ENCODE results near the gene GREM2. TPM values are rescaled to one million over a fixed set of nuclear protein-coding genes. Genes with fewer than 3 reads are reported as not detected.

Gene GREM2
- total RNA-seq, 1 donor from 2014 or later, result not detected

DNA sequence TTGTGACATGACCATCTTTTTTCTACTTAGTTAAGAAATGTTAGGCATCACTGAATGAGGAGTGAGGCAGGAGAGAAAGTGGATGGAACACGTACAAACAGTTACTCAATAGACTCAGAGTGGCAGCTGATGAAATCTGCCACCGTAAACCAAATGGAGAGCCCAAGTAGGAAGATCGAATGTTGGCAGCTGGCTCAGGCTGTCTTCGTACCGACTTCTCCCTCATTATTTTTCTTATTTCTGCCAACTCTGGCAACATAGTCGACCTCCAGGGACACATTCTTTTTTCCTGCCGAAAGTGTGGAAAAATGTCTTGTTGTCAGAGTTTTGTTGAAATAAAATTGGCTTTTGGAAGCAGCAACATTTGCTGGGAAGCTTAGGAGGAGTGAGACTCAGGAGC, 143.3 kb downstream of the GREM2 start:
- no peak for DNase-seq (ENCODE audit: low spot score)
- intact Hi-C loops (cut with DNase I), result no loop called here

- intact Hi-C loops (cut with DNase I), result no loop called here
- no peak for DNase-seq (ENCODE audit: low spot score)
Observed at GRCh38 chr1:240467895-240468294, 144.1 kb downstream of the GREM2 start.

- no peak for DNase-seq (ENCODE audit: low spot score)
- intact Hi-C loops (cut with DNase I), result no loop called here
Observed at GRCh38 chr1:240466509-240466908, 145.4 kb downstream of the GREM2 start.

- intact Hi-C loops (cut with DNase I), result no loop called here
- no peak for DNase-seq (ENCODE audit: low spot score)
Observed at GRCh38 chr1:240465531-240465940, 146.4 kb downstream of the GREM2 start.

DNA sequence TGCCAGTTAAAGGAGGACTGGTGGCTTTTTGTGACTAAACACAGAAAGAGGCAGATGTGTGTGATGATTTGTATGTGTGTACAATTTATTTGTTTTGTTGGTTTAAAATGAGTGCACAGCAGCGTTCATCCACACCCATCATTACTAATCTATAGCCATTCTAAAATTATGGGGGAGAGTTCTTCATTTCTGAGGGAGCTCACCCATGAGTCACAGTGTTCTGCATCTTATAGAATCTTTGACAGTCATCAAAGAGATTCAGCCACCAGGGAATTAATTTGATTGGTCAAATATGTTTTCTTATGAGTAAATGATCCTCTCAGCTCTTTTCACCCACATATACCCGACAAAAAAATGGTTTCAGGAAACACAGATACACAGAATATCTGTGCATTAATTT, 147.9 kb downstream of the GREM2 start:
- DNase-seq (ENCODE audit: low spot score), result no peak
- intact Hi-C loops (cut with DNase I), result no loop called here

GRCh38 chr1:240462766-240463395, 149.1 kb downstream of the GREM2 start:
- DNase-seq (ENCODE audit: low spot score), result no peak
- intact Hi-C loops (cut with DNase I), result no loop called here

DNA sequence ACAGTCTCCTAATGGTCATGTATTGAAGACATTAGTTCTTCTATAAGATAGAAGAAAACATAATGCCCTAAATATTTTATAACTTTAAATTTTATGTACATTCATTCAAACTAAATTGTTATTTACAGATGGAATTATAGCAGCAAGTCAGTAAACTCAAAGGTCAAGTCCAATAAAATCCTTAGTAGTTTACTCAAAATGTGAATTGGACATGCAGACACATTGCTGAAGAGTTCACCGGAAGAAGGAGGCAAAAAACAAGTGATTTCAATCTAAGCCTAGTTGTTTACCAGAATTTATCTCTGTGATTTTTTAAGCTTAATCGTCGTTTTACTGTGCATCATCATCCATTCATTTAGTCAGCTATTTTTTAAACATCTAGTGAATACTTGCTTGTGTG, 149.7 kb downstream of the GREM2 start:
- DNase-seq (ENCODE audit: low spot score), result no peak
- intact Hi-C loops (cut with DNase I), result no loop called here

DNA sequence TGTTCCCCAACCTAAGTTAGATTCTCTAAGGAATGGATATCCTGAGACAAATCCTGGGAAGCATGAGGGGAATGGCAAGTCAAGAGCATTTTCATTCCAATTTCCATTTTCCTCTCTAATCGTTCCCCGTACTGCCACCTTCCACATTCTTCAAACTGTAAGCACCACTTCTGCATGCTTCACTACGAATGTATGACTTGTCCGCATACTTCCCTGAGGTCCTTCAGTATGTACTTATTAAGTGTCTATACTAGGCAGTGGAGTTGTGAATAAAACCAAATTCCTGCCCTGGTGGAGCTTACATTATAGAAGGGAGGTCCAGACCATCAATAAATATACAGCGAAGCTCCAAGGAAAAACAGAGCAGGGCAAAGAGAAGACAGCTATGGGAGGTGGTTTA, 154.8 kb downstream of the GREM2 start:
- intact Hi-C loops (cut with DNase I), result no loop called here

DNA sequence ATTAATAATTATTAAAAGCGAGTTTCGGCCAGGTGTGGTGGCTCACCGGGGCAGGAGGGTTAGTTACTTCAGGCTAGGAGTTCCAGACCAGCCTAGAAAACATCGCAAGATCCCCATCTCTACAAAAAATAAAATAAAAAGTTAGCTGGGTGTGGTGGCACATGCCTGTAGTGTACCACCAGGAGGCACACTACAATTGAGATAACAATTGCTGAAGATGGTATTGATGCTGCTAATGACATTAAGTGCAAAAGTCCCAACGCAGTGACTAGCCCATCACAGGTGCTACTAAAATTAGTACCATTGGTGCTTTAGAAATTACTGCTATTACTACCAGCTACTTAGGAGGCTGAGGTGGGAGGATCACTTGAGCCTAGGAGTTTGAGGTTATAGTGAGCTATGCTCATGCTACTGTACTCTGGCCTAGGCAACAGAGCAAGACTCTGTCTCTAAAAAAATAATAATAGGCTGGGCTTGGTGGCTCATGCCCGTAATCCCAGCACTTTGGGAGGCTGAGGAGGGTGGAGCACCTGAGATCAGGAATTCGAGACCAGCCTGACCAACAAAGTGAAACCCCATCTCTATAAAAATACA, 156.6 kb downstream of the GREM2 start:
- intact Hi-C loops (cut with DNase I), result no loop called here
- no peak for DNase-seq (ENCODE audit: low spot score)

More for the DNA sequence above, 154.8 kb downstream of the GREM2 start:
- DNase-seq (ENCODE audit: low spot score), result no peak

DNA sequence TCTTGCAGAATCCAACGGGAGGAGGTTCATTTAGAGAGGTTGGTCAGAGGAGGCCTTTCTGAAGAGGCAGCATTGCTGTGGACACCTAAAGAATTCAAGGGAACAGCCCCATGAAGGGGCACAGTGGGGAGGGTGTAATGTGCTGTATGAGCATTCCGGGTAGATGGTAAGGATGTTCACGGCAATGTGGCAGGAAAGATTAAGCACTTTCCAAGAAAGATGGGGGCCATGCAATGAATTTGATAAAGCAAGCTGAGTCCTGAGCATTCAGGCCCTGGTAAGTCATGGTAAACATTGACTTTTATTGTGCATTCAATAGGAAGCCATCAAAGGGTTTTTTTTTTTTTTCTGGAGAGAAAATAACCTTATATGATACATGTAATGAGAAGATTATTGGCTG, 166.6 kb downstream of the GREM2 start:
- no peak for DNase-seq (ENCODE audit: low spot score)
- intact Hi-C loops (cut with DNase I), result no loop called here

DNA sequence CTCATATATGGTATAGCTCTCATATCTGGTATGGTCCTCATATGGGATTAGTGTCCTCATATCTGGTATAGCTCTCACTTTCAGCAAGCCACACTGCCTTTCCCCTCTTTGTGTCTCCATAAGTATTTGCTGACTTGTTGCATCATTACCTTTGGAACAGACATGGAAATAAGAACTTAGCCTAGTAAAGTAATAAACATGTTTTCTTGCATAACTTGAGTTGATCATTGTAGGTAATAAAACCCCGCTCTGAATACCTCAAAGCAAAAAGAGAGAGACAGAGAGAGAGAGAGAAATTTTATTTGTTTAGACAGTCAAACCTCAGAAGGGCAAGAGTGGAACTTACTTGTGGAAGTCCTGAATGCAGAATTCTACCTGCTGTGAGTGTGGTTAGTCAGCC, 170.3 kb downstream of the GREM2 start:
- intact Hi-C loops (cut with DNase I), result no loop called here
- no peak for DNase-seq (ENCODE audit: low spot score)

Measured in cardiac septum (tissue), 1 donor.